Activated CD8-positive, alpha-beta memory T cell treated with anti-CD3 and anti-CD28 coated beads for 36 hours (primary cell): ENCODE data around the gene NRIP3. TPM values are rescaled to one million over a fixed set of nuclear protein-coding genes. Genes with fewer than 3 reads are reported as not detected.
"Not testable (repeated sequence)": the region's sequence is repeated elsewhere in the genome, so short reads cannot be mapped to it uniquely, and the experiment has no call there.

ENCODE experiments used
- CTCF ChIA-PET: fragments of 350-600 bp; sonication (Branson Sonifier 250); formaldehyde crosslinking; loops from one replicate; lab custom pipeline; 2021; ENCODE audit warnings: antibody characterized with exemption; lab: Charles Lee
- POLR2A ChIA-PET: fragments of 350-600 bp; sonication (Branson Sonifier 250); formaldehyde crosslinking; loops from one replicate; lab custom pipeline; 2021; ENCODE audit warnings: antibody characterized with exemption; lab: Charles Lee
- total RNA-seq, 2 experiments: library from RNA; stranded (reverse); gene quantifications; one replicate each; pipeline ENCODE4 v1.2.3, GENCODE V29; 2021

NRIP3 gene
- total RNA-seq, 2 experiments from 2014 or later, result 1.3 TPM

DNA sequence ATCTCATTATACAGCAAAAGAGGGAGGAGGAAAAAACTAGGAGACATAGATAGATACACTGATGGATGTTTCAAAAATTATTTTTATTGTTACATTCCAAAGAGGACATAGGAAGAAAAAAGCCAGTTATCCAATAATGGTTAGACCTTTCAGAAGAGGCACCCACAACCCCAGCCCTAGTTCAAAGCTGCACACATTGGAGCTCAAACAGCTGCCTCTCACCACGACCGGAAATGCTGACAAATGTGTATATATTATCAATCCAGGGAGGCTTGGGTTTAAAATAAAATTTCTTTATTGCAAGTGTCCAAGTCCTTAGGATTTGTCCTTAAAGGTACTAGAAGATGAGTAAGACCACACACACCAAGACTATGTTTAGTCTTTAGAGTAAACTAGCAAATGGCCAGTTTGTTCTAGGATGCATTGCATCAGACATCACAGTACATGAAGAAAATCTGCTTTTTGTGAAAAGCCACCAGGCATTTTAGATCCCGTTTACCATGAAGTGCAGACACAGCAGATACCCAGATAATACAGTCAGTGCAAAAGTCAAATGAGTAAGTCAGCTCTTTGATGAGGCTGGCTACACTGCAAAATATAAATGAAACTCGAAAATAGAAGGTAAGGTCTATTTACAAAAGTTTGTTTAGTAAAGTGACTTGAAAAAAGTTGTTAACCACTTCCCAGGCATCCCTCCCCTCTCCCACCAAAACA lies 56.4 kb downstream of the NRIP3 start:
- ChIA-PET CTCF (interaction anchor here (0.6 kb wide), 1 partner anchor 10 kb away, joined by 3 read pairs; no protein-coding TSS in a partner anchor), POLR2A (no interaction called here)

DNA sequence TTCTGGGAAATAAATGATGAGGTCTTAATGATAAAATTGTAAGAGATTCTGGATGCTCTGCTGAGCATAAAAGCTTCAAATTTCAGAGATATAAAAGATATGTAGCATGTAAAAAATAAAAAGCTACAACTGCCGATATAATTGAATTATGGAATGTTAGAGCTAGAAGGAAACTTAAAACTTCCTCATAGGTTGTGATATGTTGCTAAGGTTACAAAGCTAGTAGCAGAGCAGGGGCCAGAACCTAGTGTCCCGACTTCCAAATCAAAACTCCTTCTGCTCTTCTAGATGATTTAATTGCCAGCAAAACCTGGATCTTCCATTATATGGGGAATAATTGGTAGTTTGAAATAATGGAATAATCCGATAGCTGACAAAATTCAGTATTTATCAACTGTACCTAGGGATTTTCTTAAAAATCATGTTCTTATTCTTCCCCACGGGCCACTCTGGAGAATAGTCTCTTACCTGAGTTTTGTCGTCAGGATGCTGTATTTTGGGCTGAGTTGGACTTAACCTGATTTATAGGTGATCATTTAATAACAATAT lies 61.2 kb downstream of the NRIP3 start, which contains the start of gene ASCL3:
Gene ASCL3, minus strand, starts transcription at position 499 of the 549 bp plus-strand sequence. CDS start 4,855 bp downstream, outside the sequence.
- CTCF ChIA-PET, result no interaction called here
- POLR2A ChIA-PET, result no interaction called here

- CTCF ChIA-PET, result no interaction called here
- POLR2A ChIA-PET, result no interaction called here
Observed at GRCh38 chr11:8941341-8942103, 62.3 kb downstream of the NRIP3 start.

DNA sequence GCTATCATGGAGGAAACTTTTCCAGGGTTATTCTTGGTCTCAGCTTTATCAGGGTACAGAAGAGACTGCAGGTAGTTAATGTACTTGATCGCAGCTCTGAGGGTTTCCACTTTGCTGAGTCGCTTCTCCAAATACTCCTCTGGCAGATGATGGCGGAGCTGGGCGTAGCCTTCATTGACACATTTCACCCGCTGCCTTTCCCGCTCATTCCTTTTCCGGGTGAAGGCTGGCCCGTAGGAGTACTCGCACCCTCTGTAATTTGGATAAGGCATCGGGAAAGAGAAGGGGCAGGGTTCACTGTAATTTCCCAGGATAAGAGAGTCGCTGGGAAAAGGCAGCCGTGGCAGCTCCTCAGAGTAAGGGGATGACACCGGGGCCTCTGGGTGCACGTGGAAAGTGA lies 66.1 kb downstream of the NRIP3 start:
- ChIA-PET POLR2A (no interaction called here), CTCF (no interaction called here)

DNA sequence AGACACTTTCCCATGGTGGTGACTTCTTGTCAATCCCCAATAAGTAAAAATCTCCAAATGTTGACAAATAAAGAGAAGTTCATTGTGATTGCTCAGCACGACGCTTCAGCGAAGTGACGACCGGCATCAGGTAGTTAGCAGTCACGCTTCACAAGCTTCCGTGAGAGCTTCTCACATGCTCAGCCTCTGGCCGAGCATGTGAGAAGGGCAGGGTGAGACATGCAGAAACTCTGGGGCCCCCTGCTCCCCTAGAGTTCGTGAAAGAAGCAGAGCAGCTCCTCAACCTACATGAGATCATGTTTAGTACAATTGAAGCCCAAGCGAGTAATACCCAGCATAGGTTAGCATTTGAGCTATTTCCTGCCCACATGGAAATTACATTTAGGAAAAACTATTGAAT lies 66.6 kb downstream of the NRIP3 start:
- CTCF ChIA-PET, result no interaction called here
- POLR2A ChIA-PET, result interaction anchor here (0.6 kb wide), 1 partner anchor 13 kb away, joined by 3 read pairs; no protein-coding TSS in a partner anchor

DNA sequence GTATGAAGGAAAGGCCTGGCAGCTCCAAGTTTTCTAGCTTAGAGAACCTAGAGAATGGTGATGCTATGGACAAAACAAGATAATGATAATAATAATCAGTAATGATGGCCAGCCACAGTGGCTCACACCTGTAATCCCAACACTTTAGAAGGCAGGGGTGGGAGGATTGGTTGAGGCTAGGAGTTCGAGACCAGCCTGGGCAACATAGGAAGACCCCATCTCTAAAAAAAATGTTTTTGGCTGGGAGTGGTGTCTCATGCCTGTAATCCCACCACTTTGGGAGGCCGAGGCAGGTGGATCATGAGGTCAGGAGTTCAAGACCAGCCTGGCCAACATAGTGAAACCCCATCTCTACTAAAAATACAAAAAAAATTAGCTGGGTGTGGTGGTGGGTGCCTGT lies 68.0 kb downstream of the NRIP3 start:
- CTCF ChIA-PET, POLR2A ChIA-PET: not testable (repeated sequence)

- ChIA-PET POLR2A (no interaction called here), CTCF (interaction anchor here (0.7 kb wide), 1 partner anchor 24 kb away, joined by 3 read pairs; no protein-coding TSS in a partner anchor)
Observed at GRCh38 chr11:8934742-8935488, 68.9 kb downstream of the NRIP3 start.

GRCh38 chr11:8933931-8934330 lies 69.9 kb downstream of the NRIP3 start:
- ChIA-PET POLR2A (no interaction called here), CTCF (no interaction called here)

GRCh38 chr11:8932564-8933180 lies 71.1 kb downstream of the NRIP3 start, which contains the start of gene C11orf16:
TSS of gene C11orf16 (minus strand) at chr11:8932947. CDS start at chr11:8932308, 639 bp downstream.
- CTCF ChIA-PET, result no interaction called here
- POLR2A ChIA-PET, result no interaction called here

Other genes starting within 250 kb of the NRIP3 start
- gene AKIP1, start 92.8 kb downstream of the NRIP3 start, total RNA-seq, result 10 to 100 TPM; 28.2 to 30.8 TPM
- not detected for gene C11orf16, start 71.1 kb downstream of the NRIP3 start, total RNA-seq
- gene ASCL3, start 61.0 kb downstream of the NRIP3 start, total RNA-seq, result not detected
- 10 to 100 TPM; 24.5 to 25.2 TPM for gene TMEM9B, start 39.6 kb downstream of the NRIP3 start, total RNA-seq
- not detected for gene SCUBE2, start 87.6 kb upstream of the NRIP3 start, total RNA-seq